Osteoblast (primary cell): ENCODE measurements around the gene NUP153. TPM values are rescaled to one million over a fixed set of nuclear protein-coding genes. Genes with fewer than 3 reads are reported as not detected.

Experiments
- DNase-seq: peaks from one replicate; pipeline ENCODE4 v3.0.0; 2011; ENCODE audit warnings: low spot score, mixed read lengths; ENCODE audit not compliant: insufficient read length; ENCODE audit errors: missing footprints
- H2AFZ ChIP-seq: 2 replicates; pipeline ENCODE4 v1.6.0; 2011; ENCODE audit warnings: mild to moderate bottlenecking, low read length
- H3K27ac ChIP-seq: 2 replicates; pipeline ENCODE4 v1.5.1; 2011; ENCODE audit warnings: mild to moderate bottlenecking, low read depth, low read length, moderate library complexity
- H3K27me3 ChIP-seq: 2 replicates; pipeline ENCODE4 v1.6.0; 2012; ENCODE audit warnings: mild to moderate bottlenecking, control low read depth, inconsistent platforms, low read length, moderate library complexity; ENCODE audit not compliant: insufficient read depth
- H3K36me3 ChIP-seq: 2 replicates; pipeline ENCODE4 v1.5.1; 2011; ENCODE audit warnings: mild to moderate bottlenecking, low read length, control low read depth, moderate library complexity; ENCODE audit not compliant: insufficient read depth
- H3K4me1 ChIP-seq: 2 replicates; pipeline ENCODE4 v1.5.1; 2011; ENCODE audit warnings: mild to moderate bottlenecking, low read length, control low read depth, moderate library complexity; ENCODE audit not compliant: insufficient read depth
- H3K4me2 ChIP-seq: 2 replicates; pipeline ENCODE4 v1.6.0; 2011; ENCODE audit warnings: mild to moderate bottlenecking, low read length; ENCODE audit not compliant: insufficient read depth
- H3K4me3 ChIP-seq: fragments of 200-600 bp; sonication (generic); 3 replicates; pipeline ENCODE4 v1.5.1; 2012; ENCODE audit warnings: mild to moderate bottlenecking, low read length, inconsistent platforms; ENCODE audit not compliant: insufficient read depth
- H3K79me2 ChIP-seq: 2 replicates; pipeline ENCODE4 v1.6.0; 2012; ENCODE audit warnings: mild to moderate bottlenecking, low read length, control low read depth, inconsistent platforms; ENCODE audit not compliant: insufficient read depth
- H3K9me3 ChIP-seq: 2 replicates; pipeline ENCODE4 v1.5.1; 2011; ENCODE audit warnings: low read depth, low read length, control low read depth
- H4K20me1 ChIP-seq: 2 replicates; pipeline ENCODE4 v1.6.0; 2012; ENCODE audit warnings: mild to moderate bottlenecking, low read length, control low read depth; ENCODE audit not compliant: insufficient read depth
- total RNA-seq: library from RNA; depleted of rRNA; stranded (reverse); fragments of >200 nt; gene quantifications from 2 replicates; pipeline ENCODE4 v1.2.3, GENCODE V29; 2012
- TF ChIP-seq, protein P1 (sequence below): IDR thresholded peaks from 2 replicates; pipeline ENCODE4 v1.5.1; 2011; ENCODE audit warnings: mild to moderate bottlenecking, low read depth, low read length, moderate library complexity; ENCODE audit errors: extremely low read depth

Gene NUP153
- total RNA-seq, 1 donor: 28.6 TPM

GRCh38 chr6:17730078-17730704, 23.5 kb upstream of the NUP153 start:
- TF ChIP-seq, protein P1, sequence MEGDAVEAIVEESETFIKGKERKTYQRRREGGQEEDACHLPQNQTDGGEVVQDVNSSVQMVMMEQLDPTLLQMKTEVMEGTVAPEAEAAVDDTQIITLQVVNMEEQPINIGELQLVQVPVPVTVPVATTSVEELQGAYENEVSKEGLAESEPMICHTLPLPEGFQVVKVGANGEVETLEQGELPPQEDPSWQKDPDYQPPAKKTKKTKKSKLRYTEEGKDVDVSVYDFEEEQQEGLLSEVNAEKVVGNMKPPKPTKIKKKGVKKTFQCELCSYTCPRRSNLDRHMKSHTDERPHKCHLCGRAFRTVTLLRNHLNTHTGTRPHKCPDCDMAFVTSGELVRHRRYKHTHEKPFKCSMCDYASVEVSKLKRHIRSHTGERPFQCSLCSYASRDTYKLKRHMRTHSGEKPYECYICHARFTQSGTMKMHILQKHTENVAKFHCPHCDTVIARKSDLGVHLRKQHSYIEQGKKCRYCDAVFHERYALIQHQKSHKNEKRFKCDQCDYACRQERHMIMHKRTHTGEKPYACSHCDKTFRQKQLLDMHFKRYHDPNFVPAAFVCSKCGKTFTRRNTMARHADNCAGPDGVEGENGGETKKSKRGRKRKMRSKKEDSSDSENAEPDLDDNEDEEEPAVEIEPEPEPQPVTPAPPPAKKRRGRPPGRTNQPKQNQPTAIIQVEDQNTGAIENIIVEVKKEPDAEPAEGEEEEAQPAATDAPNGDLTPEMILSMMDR: no peak
- H2AFZ ChIP-seq: no peak overlapping the region
- H3K9me3 ChIP-seq: no peaks in the 10 kb centered on the region
- no peak overlapping the region for H3K4me2 ChIP-seq
- H3K27me3 ChIP-seq: no peaks in the 10 kb centered on the region
- H3K79me2 ChIP-seq: no peaks in the 10 kb centered on the region
- no peaks in the 10 kb centered on the region for H3K4me1 ChIP-seq
- no peaks in the 10 kb centered on the region for H3K36me3 ChIP-seq
- DNase-seq: peak; percentile 13
- H4K20me1 ChIP-seq: no peaks in the 10 kb centered on the region
- no peak overlapping the region for H3K27ac ChIP-seq
- H3K4me3 ChIP-seq: no peak overlapping the region

GRCh38 chr6:17729223-17730077, 22.7 kb upstream of the NUP153 start:
- H3K79me2 ChIP-seq: no peaks in the 10 kb centered on the region
- peak; percentile 62 for DNase-seq
- no peak overlapping the region for H3K4me2 ChIP-seq
- H3K9me3 ChIP-seq: no peaks in the 10 kb centered on the region
- peaks cover 4% of the 10 kb centered on the region for H3K4me1 ChIP-seq
- H3K36me3 ChIP-seq: no peaks in the 10 kb centered on the region
- H3K27ac ChIP-seq: no peak overlapping the region
- no peak overlapping the region for H2AFZ ChIP-seq
- H3K27me3 ChIP-seq: no peaks in the 10 kb centered on the region
- H3K4me3 ChIP-seq: no peak overlapping the region
- TF ChIP-seq, protein P1: no peak
- H4K20me1 ChIP-seq: no peaks in the 10 kb centered on the region

GRCh38 chr6:17728551-17729222, 22.0 kb upstream of the NUP153 start:
- H3K36me3 ChIP-seq: no peaks in the 10 kb centered on the region
- no peak overlapping the region for H2AFZ ChIP-seq
- H3K27ac ChIP-seq: no peak overlapping the region
- H3K4me3 ChIP-seq: no peak overlapping the region
- no peaks in the 10 kb centered on the region for H4K20me1 ChIP-seq
- TF ChIP-seq, protein P1: no peak
- DNase-seq: no peak
- H3K79me2 ChIP-seq: no peaks in the 10 kb centered on the region
- H3K4me2 ChIP-seq: no peak overlapping the region
- H3K27me3 ChIP-seq: no peaks in the 10 kb centered on the region
- H3K4me1 ChIP-seq: peaks cover 4% of the 10 kb centered on the region
- H3K9me3 ChIP-seq: no peaks in the 10 kb centered on the region

GRCh38 chr6:17725083-17725482, 18.4 kb upstream of the NUP153 start:
- Histone ChIP-seq H3K27me3 (no peaks in the 10 kb centered on the region), H4K20me1 (no peaks in the 10 kb centered on the region), H2AFZ (peak overlapping the region; percentile 85), H3K4me2 (no peak overlapping the region), H3K4me1 (peaks cover 4% of the 10 kb centered on the region), H3K4me3 (no peak overlapping the region), H3K9me3 (no peaks in the 10 kb centered on the region), H3K27ac (no peak overlapping the region), H3K36me3 (no peaks in the 10 kb centered on the region), H3K79me2 (no peaks in the 10 kb centered on the region)
- TF ChIP-seq, protein P1: no peak
- peak; percentile 89 for DNase-seq
